Left lung (tissue), 10 donors: ENCODE data around the gene PHF20. TPM values are rescaled to one million over a fixed set of nuclear protein-coding genes. Genes with fewer than 3 reads are reported as not detected.
"Not testable (repeated sequence)": the region's sequence is repeated elsewhere in the genome, so short reads cannot be mapped to it uniquely, and the experiment has no call there.

Experiments used
- ATAC-seq: fragments of 200-7000 bp; cut with Tn5 transposase; one replicate; pipeline ENCODE4 v1.9.1; 2020; ENCODE audit warnings: moderate library complexity
- DNase-seq, 4 donors: peaks; one replicate each; pipeline ENCODE4 v3.0.0-alpha.2; 2013 to 2020
- H3K27ac ChIP-seq, 2 donors: fragments of 200-600 bp; sonication (generic) in 1 of 2; one replicate each; pipeline versions ENCODE4 v1.5.0 to v1.8.0; 2020 to 2021
- H3K27me3 ChIP-seq, 2 donors: fragments of 200-600 bp; sonication (generic) in 1 of 2; one replicate each; pipeline versions ENCODE4 v1.5.0 to v1.8.0; 2020 to 2021
- H3K36me3 ChIP-seq, 2 donors: fragments of 200-600 bp; sonication (generic) in 1 of 2; one replicate each; pipeline versions ENCODE4 v1.5.0 to v1.8.0; 2020 to 2021
- H3K4me1 ChIP-seq, 2 donors: fragments of 200-600 bp; one replicate each; pipeline ENCODE4 v1.8.0; 2021
- H3K4me3 ChIP-seq, 2 donors: fragments of 200-600 bp; sonication (generic) in 1 of 2; one replicate each; pipeline versions ENCODE4 v1.5.0 to v1.8.0; 2020 to 2021; ENCODE audit warnings: mild to moderate bottlenecking in 1 of 2
- H3K9me3 ChIP-seq, 2 donors: fragments of 200-600 bp; sonication (generic) in 1 of 2; one replicate each; pipeline versions ENCODE4 v1.5.0 to v1.8.0; 2020 to 2021
- CTCF ChIP-seq, 2 donors: fragments of 200-600 bp; sonication (generic) in 1 of 2; IDR thresholded peaks; one replicate each; pipeline versions ENCODE4 v1.5.0 to v1.8.0; 2021; ENCODE audit warnings: antibody characterized with exemption in 2 of 2
- intact Hi-C, 2 donors: fragments of 100-400 bp; cut with DNase I; formaldehyde crosslinking; loops; one replicate each; pipeline versions ENCODE4 v1.11.2 to v1.14.2; 2022
- polyA plus RNA-seq, 6 donors: library from polyadenylated mRNA; unstranded; fragments of 120-200 nt; gene quantifications; one replicate each; pipeline ENCODE4 v1.2.1, GENCODE V29; 2013; ENCODE audit not compliant: insufficient read length in 6 of 6
- total RNA-seq, 2 donors: library from RNA; stranded (reverse); fragmentation: NEBNext Ultra II Directional; extraction: Animal tissue kit (Norgen Biotek cat#: 25700); gene quantifications; one replicate each; pipeline ENCODE4 v1.2.1, GENCODE V29; 2021
- donor health status: DM: no; HTN: yes; CAD: no.
- donor health status: DM: no; HTN: no; CAD: no.

Gene PHF20
- total and polyA plus RNA-seq, 8 donors = 31.1 to 43.4 (median 39.6) TPM

- ATAC-seq = no peak
- H3K4me3 ChIP-seq = no peak overlapping the region
- H3K27ac ChIP-seq = peak overlapping the region in 1 of 2 donors; percentile 45
- no peak for TF ChIP-seq CTCF (IDR thresholded peaks at IDR 0.05)
- intact Hi-C loops = no loop called here
- no peaks in the 10 kb centered on the region for H3K27me3 ChIP-seq
- H3K9me3 ChIP-seq = no peaks in the 10 kb centered on the region
- H3K4me1 ChIP-seq = no peaks in the 10 kb centered on the region
- DNase-seq = peak in 1 of 4 donors; percentile 23
- H3K36me3 ChIP-seq = peaks cover 0 to 30% of the 10 kb centered on the region in 2 donors
Observed at GRCh38 chr20:35871259-35871771, 99.5 kb downstream of the PHF20 start.

- no peaks in the 10 kb centered on the region for H3K27me3 ChIP-seq
- intact Hi-C loops = no loop called here
- ATAC-seq (no peak), DNase-seq (no peak)
- H3K4me1 ChIP-seq = no peaks in the 10 kb centered on the region
- no peak for TF ChIP-seq CTCF (IDR thresholded peaks at IDR 0.05)
- H3K27ac ChIP-seq = no peak overlapping the region
- no peak overlapping the region for H3K4me3 ChIP-seq
- H3K9me3 ChIP-seq = no peaks in the 10 kb centered on the region
- H3K36me3 ChIP-seq = peaks cover 0 to 30% of the 10 kb centered on the region in 2 donors
Observed at GRCh38 chr20:35876033-35876320, 104.2 kb downstream of the PHF20 start.

- H3K27ac ChIP-seq = no peak overlapping the region
- no peak for TF ChIP-seq CTCF (IDR thresholded peaks at IDR 0.05)
- ATAC-seq (peak; percentile 46), DNase-seq (no peak)
- no peaks in the 10 kb centered on the region for H3K9me3 ChIP-seq
- intact Hi-C loops = no loop called here
- H3K36me3 ChIP-seq = peaks cover 0 to 18% of the 10 kb centered on the region in 2 donors
- H3K4me1 ChIP-seq = no peaks in the 10 kb centered on the region
- H3K4me3 ChIP-seq = no peak overlapping the region
- H3K27me3 ChIP-seq = no peaks in the 10 kb centered on the region
Observed at GRCh38 chr20:35877611-35878010, 105.8 kb downstream of the PHF20 start.

GRCh38 chr20:35878113-35878625 is 106.4 kb downstream of the PHF20 start:
- DNase-seq (no peak), ATAC-seq (no peak)
- no peak for TF ChIP-seq CTCF (IDR thresholded peaks at IDR 0.05)
- Histone ChIP-seq H3K4me3 (no peak overlapping the region), H3K27ac (no peak overlapping the region), H3K36me3 (peaks cover 0 to 15% of the 10 kb centered on the region in 2 donors), H3K4me1 (no peaks in the 10 kb centered on the region), H3K9me3 (no peaks in the 10 kb centered on the region), H3K27me3 (no peaks in the 10 kb centered on the region)
- intact Hi-C loops = no loop called here

- Histone ChIP-seq H3K4me3 (no peak overlapping the region), H3K27ac (no peak overlapping the region), H3K9me3 (no peaks in the 10 kb centered on the region), H3K27me3 (no peaks in the 10 kb centered on the region), H3K4me1 (peaks cover 2 to 5% of the 10 kb centered on the region in 2 donors), H3K36me3 (no peaks in the 10 kb centered on the region)
- no peak for TF ChIP-seq CTCF (IDR thresholded peaks at IDR 0.05)
- DNase-seq = no peak
- intact Hi-C loops = no loop called here
- no peak for ATAC-seq
Observed at GRCh38 chr20:35881676-35882075, 109.9 kb downstream of the PHF20 start.

- H3K9me3 ChIP-seq, H3K4me1 ChIP-seq, intact Hi-C loops, H3K27me3 ChIP-seq, ATAC-seq, H3K27ac ChIP-seq, H3K4me3 ChIP-seq, H3K36me3 ChIP-seq, DNase-seq: not testable (repeated sequence)
Observed at GRCh38 chr20:35882427-35883161, 110.8 kb downstream of the PHF20 start.
